ENCODE data around the gene YWHAG. TPM values are rescaled to one million over a fixed set of nuclear protein-coding genes. Genes with fewer than 3 reads are reported as not detected.

YWHAG gene
- polyA plus RNA-seq, 3 donors, result 6.9 to 12.2 (median 9.3) TPM

DNA sequence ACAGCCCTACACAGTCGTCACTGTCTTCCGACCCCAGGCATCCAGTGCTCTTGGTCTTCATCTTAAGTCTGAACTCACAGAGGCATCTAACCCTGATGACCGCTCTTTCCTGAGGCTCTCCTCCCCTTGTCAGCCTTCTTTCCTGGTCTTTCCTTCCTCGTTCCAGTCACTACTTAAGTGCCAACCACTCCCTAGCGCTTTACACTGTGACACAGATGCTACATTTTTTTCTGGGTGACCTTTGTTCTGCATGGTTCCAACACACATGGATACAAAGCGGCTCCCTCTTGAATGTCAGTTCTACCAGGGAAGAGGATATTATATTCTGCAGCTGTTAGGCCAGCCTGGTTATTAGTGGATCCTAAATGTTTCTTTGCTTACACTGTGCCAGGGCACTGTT, 12.7 kb downstream of the YWHAG start:
- Histone ChIP-seq H3K9ac (ENCODE audit: insufficient read depth, low read length, poor library complexity, severe bottlenecking) (no peak overlapping the region), H4K20me1 (ENCODE audit: insufficient read depth, low read length) (peaks cover 100% of the 10 kb centered on the region), H3K27me3 (ENCODE audit: control insufficient read depth in 2 of 2, insufficient read depth in 2 of 2, low read length in 2 of 2) (no peaks in the 10 kb centered on the region), H3K4me1 (ENCODE audit: control insufficient read depth in 1 of 2, insufficient read depth in 2 of 2, low read length in 2 of 2) (peaks cover 5% of the 10 kb centered on the region in 2 donors), H3K4me3 (replicated peaks in 1 of 3; ENCODE audit: low read depth in 2 of 3, low read length in 3 of 3) (no peak overlapping the region), H3K27ac (ENCODE audit: low read depth in 1 of 2, low read length in 2 of 2) (peak overlapping the region in 1 of 2 donors; percentile 59), H3K4me2 (replicated peaks; ENCODE audit: extremely low read depth, low read length, poor library complexity, severe bottlenecking) (no peak overlapping the region), H2AFZ (ENCODE audit: insufficient read depth, low read depth, low read length, poor library complexity, severe bottlenecking) (no peak overlapping the region), H3K79me2 (ENCODE audit: insufficient read depth, low read length) (peaks cover 100% of the 10 kb centered on the region), H3K9me3 (replicated peaks in 1 of 2; ENCODE audit: control insufficient read depth in 1 of 2, insufficient read depth in 1 of 2, low read length in 2 of 2) (no peaks in the 10 kb centered on the region), H3K36me3 (replicated peaks in 1 of 2; ENCODE audit: control insufficient read depth in 1 of 2, insufficient read depth in 2 of 2, low read length in 2 of 2) (peaks cover 64 to 97% of the 10 kb centered on the region in 2 donors)
- Mint-ChIP-seq H3K4me3 (no peak overlapping the region), H3K27me3 (ENCODE audit: low read depth in 3 of 3) (no peaks in the 10 kb centered on the region), H3K4me1 (peaks cover 32% of the 10 kb centered on the region), H3K27ac (peak overlapping the region in 3 of 7 donors; percentile 27 to 84 (median 59)), H3K36me3 (peaks cover 64 to 92% of the 10 kb centered on the region in 2 donors), H3K9me3 (no peaks in the 10 kb centered on the region)
- no peak for DNase-seq
- TF ChIP-seq, protein P1, sequence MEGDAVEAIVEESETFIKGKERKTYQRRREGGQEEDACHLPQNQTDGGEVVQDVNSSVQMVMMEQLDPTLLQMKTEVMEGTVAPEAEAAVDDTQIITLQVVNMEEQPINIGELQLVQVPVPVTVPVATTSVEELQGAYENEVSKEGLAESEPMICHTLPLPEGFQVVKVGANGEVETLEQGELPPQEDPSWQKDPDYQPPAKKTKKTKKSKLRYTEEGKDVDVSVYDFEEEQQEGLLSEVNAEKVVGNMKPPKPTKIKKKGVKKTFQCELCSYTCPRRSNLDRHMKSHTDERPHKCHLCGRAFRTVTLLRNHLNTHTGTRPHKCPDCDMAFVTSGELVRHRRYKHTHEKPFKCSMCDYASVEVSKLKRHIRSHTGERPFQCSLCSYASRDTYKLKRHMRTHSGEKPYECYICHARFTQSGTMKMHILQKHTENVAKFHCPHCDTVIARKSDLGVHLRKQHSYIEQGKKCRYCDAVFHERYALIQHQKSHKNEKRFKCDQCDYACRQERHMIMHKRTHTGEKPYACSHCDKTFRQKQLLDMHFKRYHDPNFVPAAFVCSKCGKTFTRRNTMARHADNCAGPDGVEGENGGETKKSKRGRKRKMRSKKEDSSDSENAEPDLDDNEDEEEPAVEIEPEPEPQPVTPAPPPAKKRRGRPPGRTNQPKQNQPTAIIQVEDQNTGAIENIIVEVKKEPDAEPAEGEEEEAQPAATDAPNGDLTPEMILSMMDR (IDR thresholded peaks at IDR 0.05), result no peak
- intact Hi-C loops (cut with micrococcal nuclease), result no loop called here
- 95% methylated on average over 4 of the region's 6 CpGs for WGBS (ENCODE audit: insufficient coverage)

- Histone ChIP-seq H3K4me2 (replicated peaks; ENCODE audit: extremely low read depth, low read length, poor library complexity, severe bottlenecking) (no peak overlapping the region), H3K4me3 (replicated peaks in 1 of 3; ENCODE audit: low read depth in 2 of 3, low read length in 3 of 3) (no peak overlapping the region), H4K20me1 (ENCODE audit: insufficient read depth, low read length) (peaks cover 100% of the 10 kb centered on the region), H2AFZ (ENCODE audit: insufficient read depth, low read depth, low read length, poor library complexity, severe bottlenecking) (no peak overlapping the region), H3K36me3 (replicated peaks in 1 of 2; ENCODE audit: control insufficient read depth in 1 of 2, insufficient read depth in 2 of 2, low read length in 2 of 2) (peaks cover 50 to 91% of the 10 kb centered on the region in 2 donors), H3K79me2 (ENCODE audit: insufficient read depth, low read length) (peaks cover 100% of the 10 kb centered on the region), H3K4me1 (ENCODE audit: control insufficient read depth in 1 of 2, insufficient read depth in 2 of 2, low read length in 2 of 2) (peaks cover 5 to 6% of the 10 kb centered on the region in 2 donors), H3K9ac (ENCODE audit: insufficient read depth, low read length, poor library complexity, severe bottlenecking) (no peak overlapping the region), H3K27me3 (ENCODE audit: control insufficient read depth in 2 of 2, insufficient read depth in 2 of 2, low read length in 2 of 2) (no peaks in the 10 kb centered on the region), H3K9me3 (replicated peaks in 1 of 2; ENCODE audit: control insufficient read depth in 1 of 2, insufficient read depth in 1 of 2, low read length in 2 of 2) (no peaks in the 10 kb centered on the region), H3K27ac (ENCODE audit: low read depth in 1 of 2, low read length in 2 of 2) (peak overlapping the region in 1 of 2 donors; percentile 11)
- peaks cover 37% of the 10 kb centered on the region for H3K4me1 Mint-ChIP-seq
- H3K27ac Mint-ChIP-seq, result peak overlapping the region in 1 of 7 donors; percentile 46
- DNase-seq, result no peak
- no peaks in the 10 kb centered on the region for H3K27me3 Mint-ChIP-seq (ENCODE audit: low read depth in 3 of 3)
- peaks cover 54 to 87% of the 10 kb centered on the region in 2 donors for H3K36me3 Mint-ChIP-seq
- no peaks in the 10 kb centered on the region for H3K9me3 Mint-ChIP-seq
- WGBS (ENCODE audit: insufficient coverage), result 100% methylated on average over 1 of the region's 6 CpGs
- TF ChIP-seq, protein P1 (IDR thresholded peaks at IDR 0.05), result no peak
- H3K4me3 Mint-ChIP-seq, result no peak overlapping the region
- intact Hi-C loops (cut with micrococcal nuclease), result no loop called here
Observed at GRCh38 chr7:76343931-76344321, 14.9 kb downstream of the YWHAG start.

Measured in CD14-positive monocyte (primary cell).